SU-DHL-6 (cell line): ENCODE results near the gene EPB41L2.

Experiments
- CTCF ChIP-seq: fragments of 200-600 bp; sonication (generic); IDR thresholded peaks from one replicate; pipeline ENCODE4 v1.5.1; 2017; ENCODE audit warnings: antibody characterized with exemption, mild to moderate bottlenecking, low read length, moderate library complexity; ENCODE audit not compliant: insufficient read depth, poor library complexity, severe bottlenecking
- EZH2phosphoT487 ChIP-seq: fragments of 200-600 bp; sonication (generic), shearing (Covaris generic); conservative IDR thresholded peaks from 2 replicates; pipeline ENCODE4 v1.6.1; 2018; ENCODE audit warnings: mild to moderate bottlenecking, antibody characterized with exemption, low read length, moderate library complexity, mixed read lengths

- TF ChIP-seq CTCF: no peak
- no peak for TF ChIP-seq EZH2phosphoT487
Observed at GRCh38 chr6:130864344-130864743, 198.7 kb downstream of the EPB41L2 start.
